Esophagus mucosa (tissue), 1 donor: ENCODE data around the gene WBP1. TPM values are rescaled to one million over a fixed set of nuclear protein-coding genes. Genes with fewer than 3 reads are reported as not detected.
A peak's percentile ranks its signal among the peaks of the same experiment; 100 is the strongest.
"Not testable (repeated sequence)": the region's sequence is repeated elsewhere in the genome, so short reads cannot be mapped to it uniquely, and the experiment has no call there.

Experiments used
- ATAC-seq: fragments of 200-7000 bp; cut with Tn5 transposase; one replicate; pipeline ENCODE4 v1.9.1; 2020
- total RNA-seq: library from RNA; stranded (reverse); gene quantifications from one replicate; pipeline ENCODE4 v1.2.4, GENCODE V29; 2023
- donor health status: DM: yes; HTN: yes; CAD: no.

Gene WBP1
- total RNA-seq, 1 donor from 2014 or later: 30.6 TPM

DNA sequence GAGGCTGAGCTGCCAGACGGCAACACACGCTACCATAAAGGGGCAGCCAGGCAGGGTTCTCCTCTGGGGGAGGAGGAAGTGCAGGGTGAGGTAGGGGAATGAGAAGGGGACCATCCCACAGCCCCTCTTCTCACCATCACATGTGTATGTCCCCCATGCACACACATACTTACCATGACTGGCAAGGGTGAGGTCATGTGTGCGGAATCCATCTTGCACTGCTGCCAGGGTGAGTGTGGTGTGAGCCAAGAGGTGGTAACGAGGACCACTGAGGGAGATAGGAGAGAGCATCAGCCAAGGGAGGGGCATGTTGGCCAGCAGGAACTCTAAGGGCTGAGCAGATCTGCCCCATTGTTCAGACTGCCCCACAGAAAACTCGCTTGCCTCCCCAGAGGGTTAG is 29.6 kb upstream of the WBP1 start:
- no peak for ATAC-seq

DNA sequence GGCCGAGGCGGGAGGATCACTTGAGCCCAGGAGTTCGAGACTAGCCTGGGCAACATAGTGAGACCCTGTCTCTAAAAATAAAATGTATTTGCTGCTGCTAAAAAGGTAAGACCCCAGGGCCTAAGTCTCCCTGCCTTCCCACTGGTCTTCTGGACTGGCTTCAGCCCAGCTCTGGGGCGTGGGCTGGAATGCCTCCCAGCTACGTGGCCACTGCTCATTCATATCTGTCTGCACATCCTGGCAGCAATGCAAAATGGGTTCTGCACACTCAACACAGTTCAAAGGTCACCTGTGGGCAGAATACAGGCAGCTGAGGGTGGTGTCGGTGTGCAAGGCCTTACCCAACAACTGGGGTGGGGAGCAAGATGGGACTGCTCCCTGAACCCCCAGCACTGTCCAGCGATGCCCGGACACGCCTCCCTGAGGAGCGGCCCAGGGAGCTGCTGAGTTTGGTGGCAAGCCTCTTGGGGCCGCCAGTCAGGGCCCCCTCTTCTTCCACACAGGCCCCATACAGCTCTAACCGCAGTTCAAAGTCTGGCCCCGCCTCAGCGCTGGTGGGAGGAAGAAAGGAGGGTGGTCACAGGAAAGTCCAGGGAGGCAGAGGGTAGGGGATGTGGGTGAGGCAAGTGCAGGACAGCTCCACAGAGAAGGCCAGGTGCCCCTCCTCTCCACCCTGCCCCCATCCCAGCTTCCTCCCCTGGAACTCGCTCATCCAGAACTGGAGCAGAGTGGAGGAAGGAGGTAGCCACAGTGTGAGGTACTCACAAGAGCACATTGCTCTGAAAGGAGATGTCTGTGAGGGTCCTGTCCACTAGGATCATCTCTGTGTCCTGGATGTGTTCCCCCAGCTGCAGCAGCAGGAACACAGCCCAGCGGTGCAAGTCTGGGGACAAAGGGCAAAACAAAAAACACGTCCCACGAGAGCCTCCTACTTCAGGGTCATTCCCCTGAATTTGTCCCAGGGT is 28.5 kb upstream of the WBP1 start:
- no peak for ATAC-seq

DNA sequence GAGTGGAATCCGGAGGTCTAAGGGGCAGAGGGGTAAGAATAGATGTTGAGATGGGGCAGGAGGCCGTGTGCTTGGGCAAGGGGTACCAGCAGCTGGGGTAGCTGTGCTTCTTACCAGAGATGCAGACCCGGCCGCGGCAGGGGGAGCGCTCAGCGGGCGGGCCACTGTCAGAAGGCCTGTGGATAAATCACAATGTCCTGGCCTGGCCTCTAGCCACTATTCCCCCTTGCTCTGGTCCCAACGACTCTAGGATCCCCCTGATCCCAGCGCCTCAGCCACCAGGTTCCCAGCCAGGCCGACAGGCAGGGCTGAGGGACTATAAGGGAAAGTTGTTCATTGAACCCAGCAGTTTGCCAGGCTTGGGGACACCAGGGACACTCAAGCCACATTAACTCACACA is 27.7 kb upstream of the WBP1 start:
- ATAC-seq: no peak

DNA sequence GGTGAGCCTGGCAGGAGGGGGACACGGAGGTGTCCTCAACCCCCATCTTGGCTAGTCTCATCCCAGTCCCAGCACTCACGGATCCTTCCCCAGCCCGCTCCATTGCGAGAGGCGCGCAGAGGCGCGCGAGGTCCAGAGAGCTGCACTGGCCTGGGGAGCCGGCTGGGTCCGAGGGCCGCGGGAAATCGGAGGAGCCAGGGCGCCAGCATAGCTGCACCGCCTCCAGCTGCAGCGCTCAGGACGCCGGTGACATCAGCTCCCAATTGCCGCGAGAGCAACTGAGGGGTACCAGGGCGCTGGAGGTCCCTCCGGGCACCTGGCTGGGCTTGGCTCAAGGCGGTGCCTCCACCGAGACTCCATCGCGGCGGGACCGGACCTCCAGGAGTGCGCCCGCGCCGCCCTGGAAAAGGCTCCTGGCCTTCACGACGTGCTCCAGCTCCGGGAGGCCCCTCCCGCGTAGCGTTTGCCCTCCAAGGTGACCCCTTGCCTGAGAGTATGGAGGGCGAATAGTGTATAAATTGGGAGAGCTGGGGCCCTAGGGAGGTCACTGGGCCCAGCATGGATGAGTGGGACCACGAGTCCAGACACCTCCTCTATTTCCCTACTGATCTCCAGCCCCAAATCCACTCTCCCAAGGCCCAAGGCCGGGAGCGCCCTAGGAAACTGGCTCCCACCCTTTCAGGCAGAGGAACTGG is 22.0 kb upstream of the WBP1 start:
- no peak for ATAC-seq

DNA sequence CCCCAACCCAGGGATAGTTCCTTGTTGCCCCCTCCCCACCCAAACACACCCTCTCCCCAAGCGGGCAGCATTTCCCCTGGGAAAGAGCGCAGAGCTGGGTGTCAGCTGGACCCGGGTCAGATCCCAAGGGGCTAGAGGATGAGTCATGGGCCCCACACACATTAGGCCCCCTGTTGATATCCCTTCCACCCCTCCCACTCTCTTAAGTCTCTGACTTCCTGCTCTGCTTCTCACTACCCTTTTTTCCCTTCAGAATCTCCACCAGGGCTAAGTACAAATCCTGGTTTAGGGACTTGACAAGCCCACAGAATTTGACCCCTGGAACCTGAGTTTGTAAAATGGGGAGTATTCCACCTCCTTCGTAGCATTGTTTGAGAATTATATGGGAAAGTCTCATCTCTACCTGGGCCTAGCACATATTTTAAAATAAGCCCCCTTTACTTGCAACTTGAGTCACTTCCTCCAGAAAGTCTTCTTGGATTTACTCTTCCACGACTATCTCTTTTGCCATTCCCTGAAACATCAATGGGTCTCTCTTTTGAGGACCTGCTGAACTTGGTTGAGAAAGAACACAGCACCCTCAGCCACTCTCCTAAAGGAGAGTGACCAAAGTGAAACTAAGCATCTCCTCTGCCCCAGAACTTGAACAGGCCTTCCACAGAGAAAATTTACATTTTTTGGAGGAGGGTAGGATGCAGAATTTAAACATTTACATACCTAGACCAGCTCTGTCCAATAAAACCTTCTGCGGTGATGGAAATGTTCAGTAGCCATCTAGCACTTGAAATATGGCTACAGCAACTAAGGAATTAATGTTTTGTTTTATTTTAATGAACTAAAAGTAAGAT is 21.2 kb upstream of the WBP1 start:
- ATAC-seq: no peak

DNA sequence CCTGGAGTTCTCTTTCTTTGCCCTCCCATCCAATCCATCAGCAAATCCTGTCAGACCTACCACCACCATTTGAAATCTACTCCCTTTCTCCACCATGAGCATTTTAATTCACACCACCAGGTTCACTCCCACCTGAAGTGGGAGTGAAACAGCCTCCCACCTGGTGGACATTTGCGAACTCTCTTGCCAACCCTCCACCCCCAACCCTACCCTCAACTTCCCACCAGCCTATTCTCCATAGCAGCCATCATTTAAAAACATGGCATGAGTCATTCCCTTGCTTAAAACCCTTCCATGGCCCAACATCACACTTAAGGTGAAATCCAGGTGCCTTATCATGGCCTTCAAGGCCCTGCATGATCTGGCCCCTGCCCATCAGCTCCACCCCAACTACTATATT is 20.0 kb upstream of the WBP1 start:
- no peak for ATAC-seq

DNA sequence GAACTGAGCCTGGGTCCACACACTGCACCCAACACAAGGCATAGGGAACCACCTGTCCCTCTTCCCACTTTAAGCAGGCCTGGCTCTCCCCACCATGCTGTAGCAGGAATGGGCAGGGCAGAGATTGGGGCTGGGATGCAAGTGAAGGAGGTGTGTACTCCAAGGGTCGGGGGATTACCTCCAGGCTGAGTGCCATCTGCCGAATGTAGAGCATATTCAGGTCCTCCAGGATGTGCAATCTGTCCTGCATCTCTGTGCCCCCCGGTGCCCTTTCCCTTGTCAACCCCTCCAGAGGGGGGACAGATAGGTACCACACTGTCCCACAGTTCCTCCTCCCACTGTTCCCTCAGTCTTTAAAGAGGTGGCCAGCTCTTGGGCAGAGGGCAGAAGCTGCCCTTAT is 18.9 kb upstream of the WBP1 start:
- ATAC-seq: no peak

DNA sequence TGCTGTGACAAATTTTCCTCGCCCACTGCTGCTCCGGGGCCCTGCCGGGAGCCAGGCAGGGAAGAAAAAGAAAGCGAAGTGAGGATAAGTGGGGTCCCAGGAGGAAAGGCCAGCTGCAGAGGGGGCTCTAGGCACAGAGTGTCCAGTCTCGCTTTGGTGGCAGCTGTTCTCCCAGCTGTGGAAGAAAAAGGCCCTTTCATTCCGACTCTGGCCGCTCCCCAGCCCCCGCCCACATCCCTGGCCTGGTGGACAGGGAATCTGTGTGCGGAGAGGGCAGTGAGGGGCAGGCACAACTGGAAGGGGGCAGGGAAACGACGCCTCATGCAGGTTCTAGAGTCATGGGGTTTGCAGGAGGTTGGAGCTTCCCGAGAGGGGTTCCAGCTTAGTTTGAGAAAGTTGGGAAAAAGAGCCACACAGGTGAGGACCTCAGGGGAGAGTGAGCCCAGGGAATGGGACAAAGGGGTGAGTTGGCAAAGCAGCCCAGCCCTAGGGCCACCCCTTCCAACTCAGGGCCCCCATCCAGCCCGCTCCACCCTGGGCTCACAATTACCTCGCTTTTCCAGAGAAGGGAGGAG is 18.3 kb upstream of the WBP1 start:
- no peak for ATAC-seq

DNA sequence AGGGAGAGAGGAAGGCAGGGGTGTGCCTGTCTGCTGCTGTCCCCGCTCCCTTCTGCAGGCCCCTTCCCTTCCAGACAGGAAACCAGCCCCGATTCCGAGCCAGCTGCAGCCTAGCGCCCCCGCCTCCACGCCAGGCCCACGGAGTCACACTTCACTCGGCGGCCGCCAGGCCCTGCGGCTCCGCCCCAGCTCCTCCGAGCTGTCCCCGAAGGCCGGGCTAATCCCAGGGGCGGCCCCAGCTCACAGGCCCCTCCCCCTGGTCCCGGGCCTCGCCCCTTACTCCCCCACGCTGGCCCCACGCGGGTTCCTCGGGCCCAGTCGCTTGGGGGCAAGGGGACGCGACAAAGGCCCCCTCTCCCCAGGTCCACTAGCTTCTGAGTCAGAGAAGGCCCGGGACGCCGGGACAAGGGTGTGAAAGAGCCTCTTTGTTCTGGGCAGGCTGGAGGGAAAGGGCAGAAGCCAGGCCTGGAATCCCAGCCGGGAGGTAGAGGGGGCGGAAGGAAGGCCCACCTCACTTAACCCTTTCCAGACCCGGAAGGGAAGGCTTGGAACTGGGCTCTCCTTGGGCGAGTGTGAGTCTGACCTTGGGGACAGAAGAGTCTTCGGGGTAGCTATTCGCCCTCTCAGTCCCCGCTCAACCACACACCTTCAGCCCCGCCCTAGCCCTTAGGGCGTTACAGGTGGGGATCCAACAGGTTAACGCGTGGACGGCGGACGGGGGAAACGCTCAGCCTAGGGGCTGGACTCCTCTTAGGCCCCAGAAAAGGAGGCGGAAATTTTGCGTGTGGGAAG is 17.7 kb upstream of the WBP1 start:
- ATAC-seq: peak; percentile 87

DNA sequence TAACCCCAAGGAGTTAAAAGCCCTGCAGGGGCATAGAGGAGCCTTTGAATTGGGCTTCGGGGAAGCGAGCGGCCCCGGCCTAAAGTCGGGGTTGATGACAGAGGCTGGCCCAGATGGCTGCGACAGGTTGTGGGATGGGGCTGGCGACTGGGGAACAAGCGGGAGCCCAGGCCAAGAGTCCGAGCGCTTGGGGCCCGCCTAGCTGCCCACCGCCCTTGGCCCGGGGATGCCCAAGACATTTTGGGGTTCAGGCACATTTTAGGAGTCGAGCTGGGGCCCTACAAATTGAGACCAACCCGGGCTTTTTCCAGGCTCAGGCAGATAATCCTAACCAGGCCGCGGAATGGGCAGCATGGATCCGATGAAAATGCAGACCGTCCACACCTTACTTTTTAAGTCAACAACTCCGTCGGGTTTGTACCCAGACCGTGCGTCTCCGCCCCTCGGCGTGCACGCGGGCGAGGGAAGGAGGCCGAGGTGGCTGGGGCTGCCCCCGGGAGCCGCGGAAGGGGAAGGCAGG is 17.0 kb upstream of the WBP1 start:
- peak; percentile 21 for ATAC-seq

DNA sequence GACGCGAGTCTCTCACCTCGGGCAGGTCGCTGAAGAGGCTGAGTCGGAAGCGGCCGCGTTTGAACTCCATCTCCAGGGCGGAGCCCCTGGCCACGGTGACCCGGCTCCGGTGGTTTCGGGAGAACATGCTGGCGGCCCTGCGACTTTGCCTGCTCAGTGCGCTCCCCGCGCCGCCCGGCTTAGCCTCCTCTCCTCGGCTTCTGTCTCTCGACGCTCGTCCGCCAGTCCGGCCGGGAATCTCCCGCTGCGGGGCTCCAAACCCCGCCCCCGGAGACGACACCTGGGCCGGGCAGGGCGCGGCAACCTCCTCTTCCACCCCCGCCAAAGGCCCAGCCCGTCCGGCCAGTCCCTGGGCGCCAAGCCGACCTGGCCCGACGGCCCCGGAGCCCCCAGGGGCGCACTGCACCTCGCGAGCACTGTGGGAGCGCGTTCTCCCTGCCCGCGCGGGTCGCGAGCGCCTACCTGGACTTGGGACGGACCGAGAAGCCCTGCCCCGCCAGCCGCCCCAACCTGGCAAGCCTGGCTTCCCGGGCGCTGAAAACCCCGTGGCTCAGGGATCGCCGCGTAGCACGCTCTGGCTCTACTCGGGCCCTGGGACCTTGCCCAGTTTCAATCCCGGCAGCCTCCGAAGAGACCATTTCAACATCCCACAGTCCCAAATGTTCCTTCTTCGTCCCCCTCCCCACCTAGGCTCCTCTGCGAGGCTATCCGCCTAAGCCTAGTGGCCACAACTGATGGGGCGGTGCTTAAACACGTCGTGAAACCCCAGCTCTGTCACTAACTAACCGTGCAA is 16.4 kb upstream of the WBP1 start, which contains the start of gene RTKN:
TSS of gene RTKN (minus strand) at position 248 of the 793 bp plus-strand sequence. CDS start at position 127, 121 bp downstream.
- peak; percentile 75 for ATAC-seq

DNA sequence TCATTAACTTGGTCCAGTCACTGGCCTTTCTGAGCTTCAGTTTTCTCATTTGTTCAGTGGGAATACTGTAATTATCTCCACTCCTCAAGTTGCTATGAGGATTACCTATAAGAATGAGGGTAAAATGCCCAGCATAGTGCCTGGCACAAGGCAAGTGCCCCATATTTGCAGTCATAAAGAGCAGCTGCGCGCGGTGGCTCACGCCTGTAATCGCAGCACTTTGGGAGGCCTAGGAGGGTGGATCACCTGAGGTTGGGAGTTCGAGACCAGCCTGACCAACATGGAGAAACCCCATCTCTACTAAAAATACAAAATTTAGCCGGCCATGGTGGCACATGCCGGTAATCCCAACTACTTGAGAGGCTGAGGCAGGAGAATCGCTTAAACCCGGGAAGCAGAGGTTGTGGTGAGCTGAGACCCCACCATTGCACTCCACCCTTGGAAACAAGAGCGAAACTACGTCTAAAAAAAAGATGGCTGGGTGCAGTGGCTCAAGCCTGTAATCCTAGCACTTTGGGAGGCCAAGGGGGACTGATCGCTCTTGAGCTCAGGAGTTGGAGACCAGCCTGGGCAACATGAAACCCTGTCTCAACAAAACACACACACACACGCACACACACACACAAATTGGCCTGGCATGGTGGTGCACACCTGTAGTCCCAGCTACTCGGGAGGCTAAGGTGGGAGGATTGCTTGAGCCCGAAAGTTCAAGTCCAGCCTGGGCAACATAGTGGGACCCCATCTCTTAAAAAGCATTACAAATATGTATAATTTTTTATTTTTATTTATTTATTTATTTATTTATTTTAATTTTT is 15.5 kb upstream of the WBP1 start:
- not testable (repeated sequence) for ATAC-seq

DNA sequence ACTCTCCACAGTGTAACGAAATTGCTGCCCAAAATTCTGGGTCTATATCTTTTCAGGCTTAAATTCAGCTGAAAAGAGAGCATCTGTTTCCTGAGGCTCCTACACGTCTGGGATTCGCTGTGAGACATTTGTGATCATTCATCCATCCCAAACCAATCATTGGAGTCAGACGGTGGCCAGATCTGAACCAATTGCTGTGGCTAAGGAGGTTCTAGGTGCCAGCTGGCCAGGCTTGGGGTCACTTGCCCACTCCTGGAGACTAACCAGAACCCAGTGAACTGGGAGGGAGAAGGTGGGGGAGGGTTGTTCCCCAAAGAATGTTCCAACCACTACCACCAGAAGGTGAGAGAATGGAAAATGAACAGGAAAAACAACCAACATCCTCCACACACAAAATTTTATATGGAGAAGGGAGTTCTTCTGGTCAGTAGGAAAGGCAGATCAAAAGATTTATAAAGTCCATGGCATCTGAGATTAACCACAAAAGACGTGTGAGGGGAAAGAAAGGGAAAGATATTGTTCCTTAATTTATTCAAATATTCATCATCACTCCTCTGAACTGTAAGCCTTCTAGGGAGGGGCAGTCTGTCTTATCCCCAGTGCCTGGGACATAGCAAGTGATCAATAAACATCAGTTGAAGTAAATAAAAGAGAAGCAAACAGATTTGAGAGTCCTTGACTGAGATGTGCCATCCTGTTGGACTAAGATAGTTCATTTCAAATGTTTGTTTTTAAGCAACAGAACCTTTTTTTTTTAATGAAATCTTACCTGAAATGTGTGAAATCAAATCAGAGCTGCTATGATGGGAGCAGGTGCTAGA is 13.5 kb upstream of the WBP1 start:
- ATAC-seq: no peak

DNA sequence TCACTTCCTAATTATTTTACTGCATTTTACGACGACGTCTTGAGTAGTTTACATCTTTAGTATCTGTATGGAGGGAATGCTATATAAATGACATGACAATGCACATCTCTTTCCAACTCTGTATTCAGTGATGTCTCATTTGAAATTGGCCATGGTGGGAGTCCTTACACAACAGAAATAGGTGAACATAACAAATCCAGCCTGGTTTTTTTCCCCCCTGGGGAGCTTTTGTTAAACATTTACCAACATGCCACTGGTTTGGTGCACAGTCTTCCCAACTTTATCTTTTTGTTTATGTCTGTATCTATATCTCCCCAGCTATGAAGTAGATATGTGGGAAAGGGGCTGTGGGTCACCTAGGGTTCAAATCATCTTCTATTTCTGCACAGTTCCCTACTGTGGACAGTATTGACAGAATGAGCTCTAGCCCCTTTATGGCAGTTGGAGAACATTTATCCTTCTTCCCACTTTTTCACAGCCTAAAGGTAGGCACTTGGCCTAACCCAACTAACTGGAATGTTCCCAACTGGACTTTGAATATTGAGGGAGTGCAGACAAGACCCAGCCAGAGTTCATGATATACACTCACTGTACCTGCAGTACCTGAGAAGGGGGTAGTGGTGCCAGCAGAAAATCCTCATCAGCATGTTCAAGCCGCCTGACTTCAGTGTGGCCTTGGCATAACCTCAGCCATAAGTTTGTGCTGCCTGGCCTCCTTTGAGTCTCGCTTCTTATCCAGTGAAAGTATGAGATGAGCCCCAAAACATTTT is 10.8 kb upstream of the WBP1 start:
- ATAC-seq: no peak

DNA sequence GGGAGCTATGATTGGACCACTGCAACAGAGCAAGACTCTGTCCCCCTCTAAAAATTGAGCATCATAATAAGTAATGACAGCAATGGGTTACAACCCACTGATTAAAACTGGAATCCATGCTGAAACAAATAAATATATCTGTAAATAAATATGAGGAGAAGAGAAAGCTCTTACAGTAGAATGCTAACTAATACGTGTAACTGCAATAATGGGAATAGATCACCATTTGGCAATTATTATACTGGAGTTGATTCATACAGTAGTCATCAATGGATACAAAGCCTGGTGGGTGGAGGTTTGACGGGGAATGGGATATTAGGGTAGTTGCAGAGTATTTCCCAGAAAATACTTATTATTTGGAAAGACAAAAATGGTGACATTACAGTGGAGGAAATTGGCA is 9.5 kb upstream of the WBP1 start:
- no peak for ATAC-seq

DNA sequence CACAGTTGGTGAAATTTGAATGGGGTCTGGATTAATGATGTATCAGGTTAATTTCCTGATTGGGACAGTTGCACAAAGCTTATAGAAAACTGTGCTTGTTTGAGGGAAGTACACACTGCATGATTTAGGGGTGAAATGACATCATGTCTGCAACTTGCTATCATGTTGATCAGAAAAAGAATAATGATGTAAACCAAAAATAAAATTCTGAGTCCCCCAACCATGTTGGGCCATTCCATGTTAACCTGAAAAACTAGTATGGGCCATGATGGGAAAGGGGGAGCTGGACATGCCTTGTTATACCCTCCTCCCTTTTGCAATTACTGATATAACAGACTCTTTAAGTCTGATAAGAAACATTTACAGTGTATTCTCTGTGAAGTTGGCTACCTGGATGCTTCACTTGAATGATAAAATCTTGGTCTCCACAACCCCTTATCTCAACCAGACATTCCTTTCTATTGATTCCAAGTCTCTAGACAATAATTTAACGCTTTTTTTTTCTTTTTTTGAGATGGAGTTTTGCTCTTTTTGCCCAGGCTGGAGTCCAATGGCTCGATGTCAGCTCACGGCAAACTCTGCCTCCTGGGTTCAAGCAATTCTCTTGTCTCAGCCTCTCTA is 7.6 kb upstream of the WBP1 start:
- ATAC-seq: no peak
